Measurements from ENCODE around the gene RNF144B. TPM values are rescaled to one million over a fixed set of nuclear protein-coding genes. Genes with fewer than 3 reads are reported as not detected.

RNF144B gene
- total and polyA plus RNA-seq, 2 donors (not counting 1 experiment from before 2014, with no cell fraction given): 3.0 to 17.0 TPM

DNA sequence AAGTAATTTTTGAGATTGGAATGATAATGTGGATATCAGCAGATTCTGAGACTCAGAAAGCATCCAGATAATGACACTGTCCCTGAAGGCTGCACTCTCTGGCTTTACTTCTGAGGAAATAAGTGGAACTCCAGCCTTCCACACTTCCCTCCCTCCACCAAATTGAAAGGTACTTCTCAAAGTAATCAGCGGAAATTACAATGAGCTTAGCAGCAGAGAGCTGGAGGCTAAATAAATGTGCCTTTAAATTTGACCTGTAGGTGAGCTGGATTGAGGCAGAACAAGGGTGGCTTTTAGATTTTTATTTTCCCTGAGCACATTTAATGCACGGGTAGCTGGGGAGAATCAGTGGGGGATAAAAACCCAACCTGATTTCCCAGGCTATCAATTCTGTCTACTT is 39.3 kb upstream of the RNF144B start:
- POLR2A ChIA-PET: no interaction called here
- CTCF ChIA-PET: interaction anchor here (0.5 kb wide), 1 partner anchor 159 kb away, joined by 3 read pairs; no protein-coding TSS in a partner anchor
- Histone ChIP-seq H2AFZ (ENCODE audit: insufficient read depth, low read depth, low read length, poor library complexity, severe bottlenecking) (no peak overlapping the region), H3K4me1 (ENCODE audit: control insufficient read depth in 2 of 2, insufficient read depth in 2 of 2, low read length in 2 of 2) (peaks cover 11 to 12% of the 10 kb centered on the region in 2 donors), H3K4me3 (ENCODE audit: control extremely low read depth in 1 of 5, extremely low read depth in 1 of 5, insufficient read depth in 1 of 5, low read depth in 2 of 5, low read length in 4 of 5) (no peak overlapping the region), H3K9me3 (ENCODE audit: control extremely low read depth in 1 of 3, control insufficient read depth in 2 of 3, insufficient read depth in 1 of 3, low read length in 2 of 3) (no peaks in the 10 kb centered on the region), H4K20me1 (ENCODE audit: control insufficient read depth, insufficient read depth, low read length, poor library complexity, severe bottlenecking) (no peaks in the 10 kb centered on the region), H3K27me3 (replicated peaks in 1 of 4; ENCODE audit: control extremely low read depth in 1 of 4, control insufficient read depth in 3 of 4, insufficient read depth in 4 of 4, low read length in 3 of 4) (no peaks in the 10 kb centered on the region), H3K4me2 (replicated peaks; ENCODE audit: low read depth, low read length, poor library complexity, severe bottlenecking) (no peak overlapping the region), H3K36me3 (replicated peaks in 1 of 2; ENCODE audit: control extremely low read depth in 1 of 2, control insufficient read depth in 1 of 2, extremely low read depth in 1 of 2, insufficient read depth in 2 of 2, low read length in 1 of 2) (no peaks in the 10 kb centered on the region), H3K27ac (ENCODE audit: low read length in 2 of 2) (no peak overlapping the region), H3K9ac (ENCODE audit: low read length) (no peak overlapping the region), H3K79me2 (ENCODE audit: control insufficient read depth, insufficient read depth, low read length) (no peaks in the 10 kb centered on the region)
- DNase-seq (no peak), ATAC-seq (ENCODE audit: low read depth) (no peak)
- H3K27me3 Mint-ChIP-seq: no peaks in the 10 kb centered on the region
- no CpG with 5 or more reads among the region's 2 CpGs for WGBS (ENCODE audit: insufficient coverage)
- H3K4me3 Mint-ChIP-seq: no peak overlapping the region
- peaks cover 20% of the 10 kb centered on the region for H3K4me1 Mint-ChIP-seq
- H3K27ac Mint-ChIP-seq: no peak overlapping the region
- no peaks in the 10 kb centered on the region for H3K9me3 Mint-ChIP-seq (ENCODE audit: insufficient read depth)
- intact Hi-C loops (cut with micrococcal nuclease): no loop called here
- TF ChIP-seq, protein P1, sequence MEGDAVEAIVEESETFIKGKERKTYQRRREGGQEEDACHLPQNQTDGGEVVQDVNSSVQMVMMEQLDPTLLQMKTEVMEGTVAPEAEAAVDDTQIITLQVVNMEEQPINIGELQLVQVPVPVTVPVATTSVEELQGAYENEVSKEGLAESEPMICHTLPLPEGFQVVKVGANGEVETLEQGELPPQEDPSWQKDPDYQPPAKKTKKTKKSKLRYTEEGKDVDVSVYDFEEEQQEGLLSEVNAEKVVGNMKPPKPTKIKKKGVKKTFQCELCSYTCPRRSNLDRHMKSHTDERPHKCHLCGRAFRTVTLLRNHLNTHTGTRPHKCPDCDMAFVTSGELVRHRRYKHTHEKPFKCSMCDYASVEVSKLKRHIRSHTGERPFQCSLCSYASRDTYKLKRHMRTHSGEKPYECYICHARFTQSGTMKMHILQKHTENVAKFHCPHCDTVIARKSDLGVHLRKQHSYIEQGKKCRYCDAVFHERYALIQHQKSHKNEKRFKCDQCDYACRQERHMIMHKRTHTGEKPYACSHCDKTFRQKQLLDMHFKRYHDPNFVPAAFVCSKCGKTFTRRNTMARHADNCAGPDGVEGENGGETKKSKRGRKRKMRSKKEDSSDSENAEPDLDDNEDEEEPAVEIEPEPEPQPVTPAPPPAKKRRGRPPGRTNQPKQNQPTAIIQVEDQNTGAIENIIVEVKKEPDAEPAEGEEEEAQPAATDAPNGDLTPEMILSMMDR (IDR thresholded peaks at IDR 0.05): no peak
- TF ChIP-seq EZH2 (IDR thresholded peaks at IDR 0.05; ENCODE audit: borderline replicate concordance, insufficient read depth, low read depth, low read length, poor library complexity, severe bottlenecking): no peak

- Histone ChIP-seq H3K79me2 (ENCODE audit: control insufficient read depth, insufficient read depth, low read length) (no peaks in the 10 kb centered on the region), H2AFZ (ENCODE audit: insufficient read depth, low read depth, low read length, poor library complexity, severe bottlenecking) (no peak overlapping the region), H3K9ac (ENCODE audit: low read length) (no peak overlapping the region), H3K27ac (ENCODE audit: low read length in 2 of 2) (no peak overlapping the region), H3K36me3 (replicated peaks in 1 of 2; ENCODE audit: control extremely low read depth in 1 of 2, control insufficient read depth in 1 of 2, extremely low read depth in 1 of 2, insufficient read depth in 2 of 2, low read length in 1 of 2) (no peaks in the 10 kb centered on the region), H3K27me3 (replicated peaks in 1 of 4; ENCODE audit: control extremely low read depth in 1 of 4, control insufficient read depth in 3 of 4, insufficient read depth in 4 of 4, low read length in 3 of 4) (no peaks in the 10 kb centered on the region), H3K9me3 (ENCODE audit: control extremely low read depth in 1 of 3, control insufficient read depth in 2 of 3, insufficient read depth in 1 of 3, low read length in 2 of 3) (no peaks in the 10 kb centered on the region), H4K20me1 (ENCODE audit: control insufficient read depth, insufficient read depth, low read length, poor library complexity, severe bottlenecking) (no peaks in the 10 kb centered on the region), H3K4me1 (ENCODE audit: control insufficient read depth in 2 of 2, insufficient read depth in 2 of 2, low read length in 2 of 2) (peaks cover 11% of the 10 kb centered on the region in 2 donors), H3K4me2 (replicated peaks; ENCODE audit: low read depth, low read length, poor library complexity, severe bottlenecking) (no peak overlapping the region), H3K4me3 (ENCODE audit: control extremely low read depth in 1 of 5, extremely low read depth in 1 of 5, insufficient read depth in 1 of 5, low read depth in 2 of 5, low read length in 4 of 5) (no peak overlapping the region)
- no peaks in the 10 kb centered on the region for H3K27me3 Mint-ChIP-seq
- peaks cover 2% of the 10 kb centered on the region for H3K9me3 Mint-ChIP-seq (ENCODE audit: insufficient read depth)
- H3K27ac Mint-ChIP-seq: no peak overlapping the region
- intact Hi-C loops (cut with micrococcal nuclease): no loop called here
- no peak for TF ChIP-seq EZH2 (IDR thresholded peaks at IDR 0.05; ENCODE audit: borderline replicate concordance, insufficient read depth, low read depth, low read length, poor library complexity, severe bottlenecking)
- TF ChIP-seq, protein P1 (IDR thresholded peaks at IDR 0.05): no peak
- ChIA-PET CTCF (no interaction called here), POLR2A (interaction anchor here (0.6 kb wide), 1 partner anchor 11 kb away, joined by 8 read pairs; no protein-coding TSS in a partner anchor)
- DNase-seq (no peak), ATAC-seq (ENCODE audit: low read depth) (no peak)
- no peak overlapping the region for H3K4me3 Mint-ChIP-seq
- peaks cover 13% of the 10 kb centered on the region for H3K4me1 Mint-ChIP-seq
These were observed 37.8 kb upstream of the RNF144B start for GRCh38 chr6:18349386-18349785.
